Epithelial cell of umbilical artery (primary cell): ENCODE results near the gene KAT5. TPM values are rescaled to one million over a fixed set of nuclear protein-coding genes. Genes with fewer than 3 reads are reported as not detected.

Experiments
- total RNA-seq: library from RNA; depleted of rRNA; stranded (reverse); fragments of >200 nt; gene quantifications from 2 replicates; pipeline ENCODE4 v1.2.3, GENCODE V29; 2014

The KAT5 gene
- 31.8 and 35.4 TPM in 2 replicates for total RNA-seq

GRCh38 chr11:65711785-65712632, at the start of gene KAT5:
KAT5 (plus strand) TSS chr11:65712252; CDS start chr11:65712268, 16 bp downstream.

GRCh38 chr11:65662799-65663638, 49.0 kb upstream of the KAT5 start, which contains the start of gene RELA:
RELA (minus strand) TSS chr11:65662916; CDS start chr11:65662832, 84 bp downstream.

GRCh38 chr11:65720211-65720934, 8.3 kb downstream of the KAT5 start, which contains the start of gene RNASEH2C:
RNASEH2C (minus strand) TSS chr11:65720798; CDS start chr11:65720758, 40 bp downstream.

Other genes with a start within 250 kb of the KAT5 start
- 2,721 and 4,758 TPM in 2 replicates for gene MALAT1, start 213.2 kb upstream of the KAT5 start, total RNA-seq
- gene SCYL1, start 187.2 kb upstream of the KAT5 start, total RNA-seq, result 56.5 and 59.1 TPM in 2 replicates
- 15.2 and 23.4 TPM in 2 replicates for gene LTBP3, start 153.9 kb upstream of the KAT5 start, total RNA-seq
- gene ZNRD2, start 141.8 kb upstream of the KAT5 start, total RNA-seq, result 37.5 and 92.2 TPM in 2 replicates
- 15.9 and 19.8 TPM in 2 replicates for gene FAM89B, start 139.7 kb upstream of the KAT5 start, total RNA-seq
- gene EHBP1L1, start 136.2 kb upstream of the KAT5 start, total RNA-seq, result 31.2 and 39.0 TPM in 2 replicates
- gene KCNK7, start 116.5 kb upstream of the KAT5 start, total RNA-seq, result not detected in 2 replicates
- gene MAP3K11, start 98.0 kb upstream of the KAT5 start, total RNA-seq, result 55.2 and 72.0 TPM in 2 replicates
- 11.2 and 11.7 TPM in 2 replicates for gene PCNX3, start 96.5 kb upstream of the KAT5 start, total RNA-seq
- 38.7 and 42.1 TPM in 2 replicates for gene SIPA1, start 74.2 kb upstream of the KAT5 start, total RNA-seq
- gene RELA, start 49.3 kb upstream of the KAT5 start, total RNA-seq, result 12.7 and 14.7 TPM in 2 replicates
- gene RNASEH2C, start 8.5 kb downstream of the KAT5 start, total RNA-seq, result 77.0 and 111 TPM in 2 replicates
- gene AP5B1, start 68.7 kb downstream of the KAT5 start, total RNA-seq, result 6.8 and 8.1 TPM in 2 replicates
- gene OVOL1, start 74.8 kb downstream of the KAT5 start, total RNA-seq, result not detected in 2 replicates
- 1.9 TPM in 1 of 2 replicates, not detected in the other for gene SNX32, start 121.7 kb downstream of the KAT5 start, total RNA-seq
- gene CFL1, start 145.9 kb downstream of the KAT5 start, total RNA-seq, result 1,095 and 1,455 TPM in 2 replicates
- 47.4 and 53.3 TPM in 2 replicates for gene MUS81, start 148.2 kb downstream of the KAT5 start, total RNA-seq
- gene EFEMP2, start 160.5 kb downstream of the KAT5 start, total RNA-seq, result 15.3 and 20.5 TPM in 2 replicates
- gene CTSW, start 167.6 kb downstream of the KAT5 start, total RNA-seq, result not detected in 2 replicates
- gene FIBP, start 176.2 kb downstream of the KAT5 start, total RNA-seq, result 133 and 257 TPM in 2 replicates
- gene CCDC85B, start 178.4 kb downstream of the KAT5 start, total RNA-seq, result 195 and 218 TPM in 2 replicates
- 12.7 and 20.2 TPM in 2 replicates for gene FOSL1, start 188.1 kb downstream of the KAT5 start, total RNA-seq
- 13.3 and 15.7 TPM in 2 replicates for gene C11orf68, start 206.8 kb downstream of the KAT5 start, total RNA-seq
- gene DRAP1, start 207.2 kb downstream of the KAT5 start, total RNA-seq, result 114 and 131 TPM in 2 replicates
- gene TSGA10IP, start 233.2 kb downstream of the KAT5 start, total RNA-seq, result not detected in 2 replicates
- gene SART1, start 249.5 kb downstream of the KAT5 start, total RNA-seq, result 33.5 and 74.5 TPM in 2 replicates